MG63 (cell line): Measurements from ENCODE around the gene YARS1. TPM values are rescaled to one million over a fixed set of nuclear protein-coding genes. Genes with fewer than 3 reads are reported as not detected.

Experiments
- DNase-seq: peaks from one replicate; pipeline ENCODE4 v3.0.0-alpha.2; 2020
- H3K27me3 ChIP-seq: fragments of 250-450 bp; sonication (Bioruptor Pico); 2 replicates; pipeline ENCODE4 v1.5.1; 2020; ENCODE audit warnings: mild to moderate bottlenecking, moderate library complexity
- H3K36me3 ChIP-seq: fragments of 250-450 bp; sonication (Bioruptor Pico); 2 replicates; pipeline ENCODE4 v1.5.1; 2020; ENCODE audit warnings: mild to moderate bottlenecking, moderate library complexity
- H3K4me3 ChIP-seq: fragments of 250-450 bp; sonication (Bioruptor Pico); 2 replicates; pipeline ENCODE4 v1.5.1; 2020; ENCODE audit warnings: mild to moderate bottlenecking, moderate library complexity
- H3K9me3 ChIP-seq: fragments of 250-450 bp; sonication (Bioruptor Pico); 2 replicates; pipeline ENCODE4 v1.5.1; 2020; ENCODE audit warnings: mild to moderate bottlenecking, moderate library complexity
- total RNA-seq: library from RNA; depleted of rRNA; stranded (reverse); fragments of >200 nt; shearing (Covaris generic); gene quantifications from 2 replicates; pipeline ENCODE4 v1.2.3, GENCODE V29; 2014; ENCODE audit warnings: low replicate concordance

Gene YARS1
- total RNA-seq, 1 experiment from 2014 or later, result 160 TPM

GRCh38 chr1:32759997-32760623, 57.0 kb downstream of the YARS1 start:
- Histone ChIP-seq H3K4me3 (no peak overlapping the region), H3K36me3 (no peaks in the 10 kb centered on the region), H3K9me3 (no peaks in the 10 kb centered on the region), H3K27me3 (no peaks in the 10 kb centered on the region)
- peak; percentile 42 for DNase-seq

- no peak for DNase-seq
- Histone ChIP-seq H3K4me3 (no peak overlapping the region), H3K27me3 (no peaks in the 10 kb centered on the region), H3K9me3 (no peaks in the 10 kb centered on the region), H3K36me3 (no peaks in the 10 kb centered on the region)
Measured at GRCh38 chr1:32759521-32759981, 57.6 kb downstream of the YARS1 start.

- no peaks in the 10 kb centered on the region for H3K36me3 ChIP-seq
- no peaks in the 10 kb centered on the region for H3K9me3 ChIP-seq
- H3K27me3 ChIP-seq, result no peaks in the 10 kb centered on the region
- no peak overlapping the region for H3K4me3 ChIP-seq
- DNase-seq, result no peak
Measured at GRCh38 chr1:32758795-32759430, 58.2 kb downstream of the YARS1 start.

- Histone ChIP-seq H3K4me3 (no peak overlapping the region), H3K36me3 (no peaks in the 10 kb centered on the region), H3K9me3 (no peaks in the 10 kb centered on the region), H3K27me3 (no peaks in the 10 kb centered on the region)
- DNase-seq, result no peak
Measured at GRCh38 chr1:32758177-32758794, 58.9 kb downstream of the YARS1 start.

GRCh38 chr1:32757213-32757895, 59.8 kb downstream of the YARS1 start:
- no peak for DNase-seq
- Histone ChIP-seq H3K4me3 (no peak overlapping the region), H3K36me3 (no peaks in the 10 kb centered on the region), H3K27me3 (no peaks in the 10 kb centered on the region), H3K9me3 (no peaks in the 10 kb centered on the region)

GRCh38 chr1:32755810-32756159, 61.4 kb downstream of the YARS1 start:
- H3K27me3 ChIP-seq, result no peaks in the 10 kb centered on the region
- no peak overlapping the region for H3K4me3 ChIP-seq
- H3K9me3 ChIP-seq, result no peaks in the 10 kb centered on the region
- DNase-seq, result no peak
- H3K36me3 ChIP-seq, result no peaks in the 10 kb centered on the region

GRCh38 chr1:32755098-32755809, 61.9 kb downstream of the YARS1 start:
- no peaks in the 10 kb centered on the region for H3K36me3 ChIP-seq
- no peak overlapping the region for H3K4me3 ChIP-seq
- no peak for DNase-seq
- no peaks in the 10 kb centered on the region for H3K27me3 ChIP-seq
- H3K9me3 ChIP-seq, result no peaks in the 10 kb centered on the region

GRCh38 chr1:32754317-32755097, 62.7 kb downstream of the YARS1 start:
- peak overlapping the region; percentile 40 for H3K4me3 ChIP-seq
- no peaks in the 10 kb centered on the region for H3K36me3 ChIP-seq
- DNase-seq, result no peak

GRCh38 chr1:32753532-32754316, 63.4 kb downstream of the YARS1 start:
- no peaks in the 10 kb centered on the region for H3K36me3 ChIP-seq
- peak; percentile 62 for DNase-seq
- H3K27me3 ChIP-seq, result no peaks in the 10 kb centered on the region
- no peaks in the 10 kb centered on the region for H3K9me3 ChIP-seq
- peak overlapping the region; percentile 40 for H3K4me3 ChIP-seq

More at GRCh38 chr1:32754317-32755097, 62.7 kb downstream of the YARS1 start:
- H3K27me3 ChIP-seq, result no peaks in the 10 kb centered on the region
- no peaks in the 10 kb centered on the region for H3K9me3 ChIP-seq

- H3K4me3 ChIP-seq, result no peak overlapping the region
- H3K36me3 ChIP-seq, result no peaks in the 10 kb centered on the region
- H3K27me3 ChIP-seq, result no peaks in the 10 kb centered on the region
- H3K9me3 ChIP-seq, result no peaks in the 10 kb centered on the region
- DNase-seq, result no peak
Measured at GRCh38 chr1:32749771-32750170, 67.4 kb downstream of the YARS1 start.

GRCh38 chr1:32749332-32749731, 67.8 kb downstream of the YARS1 start:
- no peak overlapping the region for H3K4me3 ChIP-seq
- no peaks in the 10 kb centered on the region for H3K9me3 ChIP-seq
- H3K27me3 ChIP-seq, result no peaks in the 10 kb centered on the region
- DNase-seq, result no peak
- no peaks in the 10 kb centered on the region for H3K36me3 ChIP-seq

- no peak overlapping the region for H3K4me3 ChIP-seq
- no peaks in the 10 kb centered on the region for H3K27me3 ChIP-seq
- no peaks in the 10 kb centered on the region for H3K36me3 ChIP-seq
- DNase-seq, result no peak
- no peaks in the 10 kb centered on the region for H3K9me3 ChIP-seq
Measured at GRCh38 chr1:32748926-32749325, 68.2 kb downstream of the YARS1 start.

GRCh38 chr1:32748348-32748747, 68.8 kb downstream of the YARS1 start:
- no peaks in the 10 kb centered on the region for H3K36me3 ChIP-seq

GRCh38 chr1:32746130-32746529, 71.0 kb downstream of the YARS1 start:
- Histone ChIP-seq H3K4me3 (no peak overlapping the region), H3K36me3 (no peaks in the 10 kb centered on the region), H3K27me3 (no peaks in the 10 kb centered on the region), H3K9me3 (no peaks in the 10 kb centered on the region)
- no peak for DNase-seq

More at GRCh38 chr1:32748348-32748747, 68.8 kb downstream of the YARS1 start:
- DNase-seq, result no peak
- Histone ChIP-seq H3K4me3 (no peak overlapping the region), H3K27me3 (no peaks in the 10 kb centered on the region), H3K9me3 (no peaks in the 10 kb centered on the region)

- Histone ChIP-seq H3K27me3 (no peaks in the 10 kb centered on the region), H3K36me3 (no peaks in the 10 kb centered on the region)
- no peak for DNase-seq
Measured at GRCh38 chr1:32744071-32744425, 73.1 kb downstream of the YARS1 start.

More at GRCh38 chr1:32744071-32744425, 73.1 kb downstream of the YARS1 start:
- no peak overlapping the region for H3K4me3 ChIP-seq
- no peaks in the 10 kb centered on the region for H3K9me3 ChIP-seq
